NAMALWA (cell line): Measurements from ENCODE around the gene PHYH.
"Not testable (repeated sequence)": the region's sequence is repeated elsewhere in the genome, so short reads cannot be mapped to it uniquely, and the experiment has no call there.

Experiments
- DNase-seq: peaks from one replicate; pipeline ENCODE4 v3.0.0-alpha.2; 2015; ENCODE audit warnings: low spot score

The PHYH gene

DNA sequence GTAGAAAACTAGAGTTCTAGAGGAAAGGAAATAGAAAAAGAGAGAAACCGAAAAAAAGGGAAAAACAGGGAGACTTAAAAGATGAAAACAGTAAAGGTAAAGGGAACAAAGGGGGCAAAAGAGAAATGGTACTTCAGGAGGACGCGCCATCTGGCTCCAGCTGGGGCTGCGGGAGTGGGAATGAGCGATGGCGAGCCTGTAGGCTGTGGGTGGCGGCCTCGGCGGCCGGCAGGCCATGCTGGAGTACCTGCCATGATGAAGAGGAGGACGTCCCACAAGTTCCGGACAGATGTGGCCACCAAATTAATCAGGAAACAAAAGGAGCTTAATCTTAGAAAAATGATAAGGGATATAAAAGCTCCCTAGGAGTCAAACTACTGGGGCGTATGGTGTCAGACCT is 21.7 kb upstream of the PHYH start:
- no peak for DNase-seq

DNA sequence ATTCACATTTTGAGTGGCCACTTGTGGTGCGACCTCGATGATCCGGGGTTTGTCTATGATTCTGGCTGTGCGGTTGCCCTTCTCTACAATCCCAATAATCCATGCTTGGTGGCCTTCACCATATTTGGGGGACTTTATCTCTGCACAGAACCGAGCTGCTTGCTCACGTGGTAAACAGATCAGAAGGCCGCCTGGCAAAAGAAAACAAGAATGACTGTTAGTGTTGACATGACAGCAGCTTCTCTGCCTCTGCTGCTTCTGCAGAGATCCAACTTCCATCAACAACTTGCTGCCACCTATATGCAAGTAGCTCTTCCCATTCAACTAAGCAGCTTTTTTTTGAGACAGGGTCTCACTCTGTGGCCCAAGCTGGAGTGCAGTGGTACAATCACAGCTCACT is 19.3 kb upstream of the PHYH start:
- no peak for DNase-seq

DNA sequence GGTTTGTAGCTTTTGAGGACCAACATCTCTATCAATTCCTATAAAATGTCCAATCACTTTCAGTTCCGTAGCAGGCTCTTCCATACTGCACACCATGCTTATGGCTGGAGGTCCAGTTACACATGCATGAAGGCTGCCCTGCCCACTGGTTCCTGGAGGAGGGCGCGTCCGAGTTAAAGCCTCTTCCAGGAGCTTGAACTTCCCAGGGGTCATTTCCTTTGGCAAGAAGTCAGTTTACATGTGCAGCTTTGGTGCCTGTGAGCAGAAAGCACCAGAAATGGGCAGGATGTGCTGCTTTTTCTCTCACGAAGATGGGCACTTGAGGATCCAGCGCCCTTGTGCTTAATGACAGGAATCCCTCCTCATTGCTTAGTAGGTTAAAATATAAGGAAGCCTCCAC is 17.6 kb upstream of the PHYH start:
- DNase-seq = no peak

DNA sequence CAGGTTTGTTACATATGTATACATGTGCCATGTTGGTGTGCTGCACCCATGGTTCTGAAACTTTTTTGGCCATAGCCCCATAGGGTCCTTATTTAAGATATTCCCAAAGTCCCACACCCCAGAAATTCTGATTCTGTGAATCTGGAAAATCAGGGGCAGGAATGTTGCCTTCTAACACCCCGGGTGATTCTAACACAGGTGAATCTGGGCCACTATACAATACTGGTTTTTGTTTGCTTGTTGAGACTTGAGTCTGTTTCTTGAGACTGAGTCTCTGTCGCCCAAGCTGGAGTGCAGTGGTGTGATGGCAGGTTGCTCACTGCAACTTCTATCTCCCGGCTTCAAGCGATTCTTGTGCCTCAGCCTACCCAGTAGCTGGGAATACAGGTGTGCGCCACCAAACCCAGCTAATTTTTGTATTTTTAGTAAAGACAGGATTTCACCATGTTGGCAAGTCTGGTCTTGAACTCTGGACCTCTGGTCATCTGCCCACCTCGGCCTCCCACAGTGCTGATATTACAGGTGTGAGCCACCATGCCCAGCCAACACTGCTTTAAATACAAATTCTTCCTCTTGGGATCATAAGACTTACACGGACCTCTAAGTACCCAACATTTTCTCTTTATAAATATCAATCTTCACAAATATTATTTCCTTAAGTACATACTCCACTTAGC is 16.9 kb upstream of the PHYH start:
- no peak for DNase-seq

DNA sequence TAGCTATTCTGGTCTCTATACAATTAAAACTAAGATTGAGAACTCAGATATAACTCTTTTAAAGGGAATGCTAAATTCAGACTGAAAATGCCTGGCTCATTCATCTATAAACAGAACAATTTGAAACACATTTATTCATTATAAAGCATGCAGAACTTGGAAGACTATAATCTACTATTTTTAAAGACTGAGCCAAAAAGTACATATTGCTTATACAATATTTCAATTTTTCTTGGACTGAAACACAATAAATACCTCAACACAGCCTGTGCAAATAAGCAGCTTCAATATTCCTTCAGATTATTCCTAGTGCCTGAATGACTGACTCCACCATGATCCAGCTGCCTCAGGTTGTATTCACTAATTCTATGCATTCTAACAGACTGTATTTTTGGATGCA is 15.5 kb upstream of the PHYH start:
- no peak for DNase-seq

DNA sequence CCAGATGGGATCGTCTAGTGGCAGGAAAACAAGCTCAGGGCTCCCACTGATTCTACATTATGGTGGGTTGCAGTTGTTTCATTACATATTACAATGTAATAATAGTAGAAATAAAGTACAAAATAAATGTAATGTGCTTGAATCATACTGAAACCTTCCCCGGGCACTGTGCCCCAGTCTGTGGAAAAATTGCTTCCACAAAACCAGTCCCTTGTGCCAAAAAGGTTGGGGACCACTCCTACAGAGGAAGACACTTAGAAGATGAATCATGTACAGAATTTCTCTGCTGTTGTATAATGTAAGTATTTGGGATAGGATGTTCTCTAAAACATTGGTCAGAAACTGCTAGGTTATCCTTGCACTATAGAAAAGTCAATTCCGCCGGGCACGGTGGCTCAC is 11.3 kb upstream of the PHYH start:
- DNase-seq = no peak

DNA sequence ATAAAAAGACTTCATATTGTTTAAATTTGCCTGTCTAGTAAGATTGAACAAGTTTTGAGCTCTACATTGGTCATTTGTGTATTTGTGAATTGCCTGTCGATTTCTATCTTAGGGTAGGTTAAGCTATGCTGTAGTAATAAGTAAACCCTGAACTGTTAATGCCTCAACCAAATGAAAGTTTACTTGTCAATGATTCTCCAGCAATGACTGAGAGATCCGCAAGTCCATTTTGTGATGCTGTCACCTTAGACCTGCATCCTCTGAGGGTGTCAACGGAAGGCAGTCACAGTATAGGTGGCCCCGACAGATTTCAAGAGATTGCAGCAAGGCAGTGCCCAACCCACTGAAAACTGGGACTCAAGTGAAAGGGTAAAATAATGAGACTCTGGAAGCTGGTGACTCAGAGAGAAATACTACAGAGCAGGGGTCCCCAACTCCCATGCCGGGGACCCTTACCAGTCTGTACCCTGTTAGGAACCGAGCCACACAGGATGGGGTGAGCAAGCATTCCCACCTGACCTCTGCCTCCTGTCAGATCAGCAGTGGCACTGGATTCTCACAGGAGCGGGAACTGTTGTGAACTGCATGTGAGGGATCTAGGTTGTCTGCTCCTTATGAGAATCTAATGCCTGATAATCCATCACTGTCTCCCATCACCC is 10.8 kb upstream of the PHYH start:
- DNase-seq = no peak

DNA sequence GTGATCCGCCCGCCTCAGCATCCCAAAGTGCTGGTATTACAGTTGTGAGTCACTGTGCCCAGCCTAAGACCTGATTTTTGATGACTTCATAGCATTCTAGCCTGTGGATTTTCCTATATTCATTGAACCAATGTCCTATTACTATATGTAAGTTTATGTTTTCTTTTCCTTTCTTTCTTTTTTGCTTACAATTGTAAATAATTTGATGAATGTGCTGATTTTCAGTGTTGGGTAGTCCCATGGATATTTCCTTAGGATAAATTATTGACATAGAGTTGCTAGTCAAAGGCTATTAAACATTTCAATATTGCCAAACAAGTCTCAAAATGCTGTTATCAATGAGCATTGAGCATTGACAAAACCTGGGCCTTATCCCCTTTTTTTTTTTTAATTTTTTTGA is 9.9 kb upstream of the PHYH start:
- DNase-seq = no peak

DNA sequence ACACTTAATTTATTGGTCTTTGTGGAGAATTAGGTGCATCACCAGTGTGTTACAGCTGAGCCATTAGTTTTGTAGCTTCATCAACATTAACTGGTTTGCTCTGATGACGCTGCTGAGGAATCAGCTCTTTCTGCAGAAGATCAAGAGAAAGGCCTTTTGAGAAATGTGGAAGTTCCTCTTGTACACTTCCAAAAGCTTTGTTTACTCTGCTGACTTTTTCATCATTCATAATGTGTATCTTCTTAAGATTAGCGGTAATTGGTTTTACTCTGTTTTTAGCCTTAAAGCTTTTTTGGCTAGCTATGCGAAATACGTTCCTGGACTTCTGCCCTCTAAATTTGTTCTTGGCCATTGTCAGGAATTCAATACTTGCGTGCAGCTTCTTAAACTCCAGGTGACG is 8.2 kb upstream of the PHYH start:
- no peak for DNase-seq

DNA sequence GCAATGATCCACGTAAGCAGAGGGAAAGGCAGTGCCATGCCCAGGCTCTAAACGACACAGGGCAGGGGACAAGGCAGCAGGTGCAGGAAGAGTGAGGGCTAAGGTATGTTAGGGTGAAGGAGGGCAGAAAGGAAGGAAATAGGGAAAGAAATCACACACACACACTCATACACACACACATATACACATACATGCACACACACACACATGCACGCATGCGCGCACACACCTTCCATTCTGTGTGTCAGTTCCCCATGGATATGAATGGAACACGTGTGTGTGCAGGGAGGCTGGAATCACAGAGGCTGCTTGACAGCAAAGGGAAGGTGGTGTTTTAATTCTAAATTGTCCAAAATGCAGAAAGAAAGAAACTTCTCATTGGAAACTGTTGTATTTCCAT is 6.2 kb upstream of the PHYH start:
- DNase-seq = no peak

DNA sequence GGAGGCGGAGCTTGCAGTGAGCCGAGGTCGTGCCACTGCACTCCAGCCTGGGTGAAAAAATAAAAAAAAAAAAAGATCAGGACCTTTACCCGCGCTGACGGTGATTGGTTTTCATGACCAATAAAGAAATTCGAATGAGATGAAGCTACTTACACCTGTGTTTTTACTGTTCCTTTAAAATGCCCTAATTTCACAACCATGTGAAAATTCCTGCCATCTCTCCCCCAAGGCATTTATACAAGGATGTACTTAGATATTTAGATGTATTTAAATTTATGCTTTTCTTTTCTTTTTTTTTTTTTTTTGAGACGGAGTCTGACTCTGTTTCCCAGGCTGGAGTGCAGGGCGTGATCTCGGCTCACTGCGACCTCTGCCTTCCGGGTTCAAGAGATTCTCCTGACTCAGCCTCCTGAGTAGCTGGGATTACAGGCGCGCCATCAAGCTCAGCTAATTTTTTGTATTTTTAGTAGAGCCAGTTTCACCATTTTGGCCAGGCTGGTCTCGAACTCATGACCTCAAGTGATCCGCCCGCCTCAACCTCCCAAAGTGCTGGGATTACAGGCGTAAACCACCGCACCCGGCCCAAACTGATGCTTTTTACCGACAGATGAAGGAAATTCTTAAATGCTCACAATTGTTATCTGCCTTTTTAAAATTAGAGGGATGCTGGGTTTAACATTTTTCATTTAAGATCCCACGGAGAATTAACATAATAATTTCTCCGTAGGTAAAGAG is 3.1 kb upstream of the PHYH start:
- no peak for DNase-seq

DNA sequence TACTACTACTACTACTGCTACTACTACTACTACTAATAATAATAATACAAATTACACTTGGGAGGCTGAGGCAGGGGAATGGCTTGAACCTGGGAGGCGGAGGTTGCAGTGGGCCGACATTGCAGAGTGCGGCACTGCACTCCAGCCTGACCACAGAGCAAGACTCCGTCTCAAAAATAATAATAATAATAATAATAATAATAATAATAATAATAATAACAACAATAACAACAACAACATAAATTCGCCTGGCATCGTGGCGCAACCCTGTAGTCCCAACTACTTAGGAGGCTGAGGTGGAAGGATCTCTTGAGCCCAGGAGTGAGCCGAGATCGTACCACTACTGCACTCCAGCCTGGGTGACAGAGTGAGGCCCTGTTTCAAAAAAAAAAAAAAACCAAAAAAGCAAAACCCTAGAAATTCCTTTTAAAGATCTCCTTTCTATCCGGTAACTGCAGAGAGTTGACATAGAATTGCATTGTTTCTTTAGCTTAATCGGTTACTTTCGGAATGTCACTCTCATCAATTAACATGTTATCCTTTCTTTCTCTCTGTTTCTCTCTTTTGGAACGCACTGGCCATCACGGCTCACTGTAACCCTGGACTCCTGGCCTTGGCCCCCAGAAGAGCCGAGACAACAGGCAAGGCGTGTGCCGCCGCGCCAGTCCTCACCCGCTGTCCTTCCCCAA is 972 bp downstream of the PHYH start:
- no peak for DNase-seq

DNA sequence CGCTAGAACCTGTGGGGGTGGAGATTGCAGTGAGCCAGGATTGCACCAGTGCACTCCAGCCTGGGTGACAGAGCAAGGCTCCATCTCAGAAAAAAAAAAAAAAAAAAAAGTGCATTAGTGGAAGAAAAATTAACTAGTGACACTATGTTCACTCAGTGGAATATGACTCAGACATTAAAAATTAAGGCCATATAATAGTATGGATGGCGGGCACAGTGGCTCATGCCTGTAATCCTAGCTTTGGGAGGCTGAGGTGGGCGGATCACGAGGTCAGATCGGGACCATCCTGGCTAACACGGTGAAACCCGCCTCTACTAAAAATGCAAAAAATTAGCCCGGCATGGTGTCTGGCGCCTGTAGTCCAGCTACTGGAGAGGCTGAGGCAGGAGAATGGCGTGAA is 3.4 kb downstream of the PHYH start:
- DNase-seq = no peak

DNA sequence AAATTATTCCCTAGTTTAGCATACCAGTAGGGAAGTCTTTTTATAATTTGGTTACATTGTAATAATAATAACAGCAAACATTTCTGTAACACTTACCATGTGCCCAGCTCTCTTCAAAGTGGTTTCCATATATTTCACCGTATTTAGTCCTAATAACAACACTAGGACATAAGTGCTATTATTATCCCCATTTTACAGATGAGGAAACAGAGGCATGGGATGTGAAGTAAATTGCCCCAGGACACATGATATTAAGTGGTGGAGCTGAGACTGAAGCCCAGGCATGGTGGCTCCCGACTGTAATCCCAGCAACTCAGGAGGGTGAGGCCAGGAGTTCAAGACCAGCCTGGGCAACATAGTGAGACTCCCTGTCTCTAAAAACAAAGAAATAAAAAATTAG is 5.1 kb downstream of the PHYH start:
- no peak for DNase-seq

DNA sequence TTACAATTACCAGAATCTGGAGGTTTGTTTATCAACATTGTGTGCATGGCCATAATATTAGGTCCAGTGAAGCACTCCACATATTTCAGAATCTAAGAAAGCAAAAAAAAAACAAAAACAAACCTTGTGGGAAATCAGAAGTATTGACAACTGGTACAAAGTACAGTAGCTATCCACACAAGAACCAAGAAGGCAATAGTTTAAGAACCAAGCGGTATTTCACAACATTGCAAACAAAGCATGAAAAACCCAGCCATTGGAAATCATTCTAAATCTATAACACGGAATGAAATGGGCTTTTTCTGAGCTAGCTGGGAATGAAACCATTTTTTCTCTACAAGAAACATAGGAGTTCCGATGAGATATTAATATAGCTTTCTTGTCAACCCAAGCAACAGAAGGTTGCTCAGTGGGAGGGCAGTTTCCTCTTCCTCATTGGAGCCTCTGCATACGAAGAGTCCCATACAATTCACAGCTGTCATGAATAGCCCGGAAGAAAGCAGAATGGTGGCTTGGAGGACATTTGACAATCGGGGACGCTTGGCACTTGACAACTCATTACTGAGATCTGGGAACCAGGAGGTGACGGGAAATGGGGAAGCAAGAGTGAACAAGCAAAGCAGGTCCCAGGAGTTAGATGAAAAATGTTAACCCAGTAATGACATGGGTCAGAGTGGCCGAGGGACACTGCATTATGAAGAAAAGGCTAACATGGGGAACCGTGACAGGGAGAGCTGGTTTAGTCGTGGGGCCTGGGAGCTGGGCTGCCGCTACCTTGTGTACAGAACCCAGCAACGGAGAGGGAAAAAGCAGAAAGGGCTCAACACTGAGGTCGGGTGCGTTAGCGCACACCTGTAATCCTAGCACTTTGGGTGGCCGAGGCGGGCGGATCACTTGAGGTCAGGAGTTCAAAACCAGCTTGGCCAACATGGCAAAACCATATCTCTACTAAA is 7.8 kb downstream of the PHYH start:
- no peak for DNase-seq

DNA sequence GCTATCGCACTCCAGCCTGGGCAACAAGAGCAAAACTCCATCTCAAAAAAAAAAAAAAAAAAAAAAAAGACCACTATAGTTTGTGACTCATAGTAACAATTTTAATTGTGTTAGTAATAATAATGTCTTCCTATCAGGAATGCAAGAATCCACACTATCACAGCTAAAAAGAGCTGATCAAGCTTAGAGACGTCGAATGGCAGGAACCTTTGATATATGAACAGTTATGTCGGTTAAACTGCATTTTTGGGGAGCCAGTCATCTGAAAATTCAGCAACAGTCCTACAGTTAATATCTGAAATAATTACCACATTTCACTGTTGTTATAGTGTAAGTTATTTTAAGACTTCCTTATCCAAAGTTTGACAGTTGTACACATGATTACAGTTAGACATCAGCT is 8.8 kb downstream of the PHYH start:
- no peak for DNase-seq

DNA sequence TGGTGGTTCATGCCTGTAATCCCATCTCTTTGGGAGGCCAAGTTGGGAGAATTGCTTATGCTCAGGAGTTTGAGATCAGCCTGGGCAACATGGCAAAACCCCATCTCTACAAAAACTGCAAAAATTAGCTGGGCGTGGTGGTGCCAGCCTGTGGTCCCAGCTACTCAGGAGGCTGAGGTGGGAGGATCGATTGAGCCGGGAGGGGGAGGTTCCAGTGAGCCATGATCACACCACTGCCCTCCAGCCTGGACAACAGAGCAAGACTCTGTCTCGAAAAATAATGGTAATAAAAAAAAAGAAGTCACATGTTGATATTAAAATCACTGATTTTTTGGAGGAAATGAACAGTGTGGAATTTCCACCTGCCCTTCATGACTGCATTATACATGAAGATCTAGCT is 15.8 kb downstream of the PHYH start:
- DNase-seq = no peak

DNA sequence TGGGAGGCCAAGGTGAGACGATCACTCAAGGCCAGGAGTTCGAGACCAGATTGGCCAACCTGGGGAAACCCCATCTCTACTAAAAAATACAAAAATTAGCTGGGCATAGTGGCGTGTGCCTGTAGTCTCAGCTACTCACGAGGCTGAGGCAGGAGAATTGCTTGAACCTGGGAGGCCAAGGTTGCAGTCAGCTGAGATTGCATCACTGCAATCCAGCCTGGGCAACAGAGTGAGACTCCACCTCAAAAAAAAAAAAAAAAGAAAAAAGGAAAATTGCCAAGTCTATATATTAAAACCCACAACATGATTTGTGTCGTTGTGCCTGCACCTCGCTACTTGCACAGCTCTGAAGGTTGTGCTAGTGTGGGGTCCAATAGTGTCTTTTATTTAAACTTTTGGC is 17.5 kb downstream of the PHYH start:
- DNase-seq = not testable (repeated sequence)

DNA sequence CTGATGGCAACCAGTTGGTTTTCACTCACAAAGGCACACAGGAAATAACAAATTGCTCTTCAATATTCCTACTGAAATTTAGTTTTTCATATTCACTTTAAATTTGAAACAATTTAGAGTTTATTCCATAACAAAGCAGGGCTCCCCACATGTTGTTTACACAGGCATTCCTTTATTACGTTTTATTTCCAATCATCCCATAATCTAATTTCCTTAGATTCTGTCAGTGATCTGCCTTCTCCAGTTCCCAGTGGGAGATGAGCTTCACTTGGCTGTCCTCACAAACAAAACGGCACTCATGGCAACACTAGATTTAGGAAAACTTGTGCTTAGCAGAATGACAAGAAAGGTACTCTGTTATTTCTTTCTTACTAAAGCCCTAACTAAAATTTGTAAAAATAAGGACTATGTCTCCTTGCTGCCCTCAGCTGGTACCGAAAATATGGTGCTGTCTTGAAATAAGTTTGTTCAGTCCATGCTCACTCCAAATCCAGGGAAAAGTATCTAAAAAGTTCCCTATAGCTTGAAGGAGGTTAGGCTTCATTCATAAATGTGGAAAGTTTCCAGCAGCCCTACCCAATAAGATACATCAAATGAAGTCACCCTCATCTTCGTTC is 23.0 kb downstream of the PHYH start:
- no peak for DNase-seq

DNA sequence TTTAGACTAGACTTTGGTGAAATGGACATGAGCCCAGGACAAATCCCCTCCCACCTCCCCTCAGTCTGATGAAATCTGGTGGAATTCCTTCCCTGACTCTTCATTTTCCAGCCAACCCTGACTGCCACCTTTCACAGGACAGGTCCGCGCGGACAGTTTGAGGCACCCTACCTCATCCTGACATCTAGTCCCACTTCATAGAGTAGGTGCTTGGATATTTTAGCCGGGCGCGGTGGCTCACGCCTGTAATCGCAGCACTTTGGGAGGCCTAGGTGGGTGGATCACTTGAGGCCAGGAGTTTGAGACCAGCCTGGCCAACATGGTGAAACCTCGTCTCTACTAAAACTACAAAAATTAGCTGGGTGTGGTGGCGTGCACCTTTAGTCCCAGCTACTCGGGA is 23.7 kb downstream of the PHYH start:
- not testable (repeated sequence) for DNase-seq

DNA sequence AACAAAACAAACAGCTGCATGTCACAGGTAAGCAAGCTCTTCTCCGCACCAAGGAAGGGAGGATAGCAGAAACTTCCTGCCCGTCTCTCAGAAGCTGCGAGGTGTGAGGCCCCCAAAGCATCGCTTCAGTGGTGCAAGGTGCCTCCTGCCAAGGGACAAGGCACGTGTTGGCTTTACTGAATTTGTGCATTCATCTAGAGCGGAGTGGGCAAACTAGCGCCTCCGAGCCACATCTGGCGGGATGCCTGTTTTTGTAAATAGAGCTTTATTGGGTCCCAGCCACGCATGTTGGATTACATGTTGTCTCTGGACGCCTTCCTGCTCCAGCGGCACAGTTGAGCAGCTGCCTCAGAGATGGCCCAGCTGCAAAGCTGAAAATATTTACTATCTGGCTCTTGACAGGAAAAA is 27.7 kb downstream of the PHYH start:
- DNase-seq = peak; percentile 96
